Measurements from ENCODE around the gene ADAMTS16. TPM values are rescaled to one million over a fixed set of nuclear protein-coding genes. Genes with fewer than 3 reads are reported as not detected.

Gene ADAMTS16
- total and polyA plus RNA-seq, 9 of the 15 experiments (the other 6 are each of a cell fraction or from before 2014, with no cell fraction given), result not detected

DNA sequence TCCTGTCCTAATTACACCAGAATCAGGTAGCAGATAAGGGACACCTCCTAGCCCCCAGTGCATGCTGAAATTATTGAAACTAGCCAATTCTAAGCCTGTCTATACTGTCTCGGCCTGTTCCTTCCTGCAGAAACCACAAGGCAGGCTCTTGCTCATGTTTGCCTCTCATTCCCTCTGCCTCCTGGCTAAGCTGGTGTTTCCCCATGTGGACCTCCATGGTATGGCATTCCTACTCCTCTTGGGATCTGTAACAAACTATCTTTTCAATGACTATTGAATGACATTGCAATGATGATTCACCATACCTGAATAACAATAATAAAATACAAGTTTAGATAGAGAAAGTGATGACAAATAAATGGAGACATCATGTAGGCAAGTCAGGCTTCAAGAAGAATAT lies 35.6 kb upstream of the ADAMTS16 start (continued):
- TF ChIP-seq NEUROD1 (IDR thresholded peaks at IDR 0.05; ENCODE audit: borderline replicate concordance, low read depth, low read length, partially characterized antibody), result no peak
- TF ChIP-seq FOXM1 (IDR thresholded peaks at IDR 0.05; ENCODE audit: low read depth), result no peak
- no peak for TF ChIP-seq FOXM1 (CRISPR knock-in tag; IDR thresholded peaks at IDR 0.05; ENCODE audit: low read depth)
- TF ChIP-seq, protein P1, sequence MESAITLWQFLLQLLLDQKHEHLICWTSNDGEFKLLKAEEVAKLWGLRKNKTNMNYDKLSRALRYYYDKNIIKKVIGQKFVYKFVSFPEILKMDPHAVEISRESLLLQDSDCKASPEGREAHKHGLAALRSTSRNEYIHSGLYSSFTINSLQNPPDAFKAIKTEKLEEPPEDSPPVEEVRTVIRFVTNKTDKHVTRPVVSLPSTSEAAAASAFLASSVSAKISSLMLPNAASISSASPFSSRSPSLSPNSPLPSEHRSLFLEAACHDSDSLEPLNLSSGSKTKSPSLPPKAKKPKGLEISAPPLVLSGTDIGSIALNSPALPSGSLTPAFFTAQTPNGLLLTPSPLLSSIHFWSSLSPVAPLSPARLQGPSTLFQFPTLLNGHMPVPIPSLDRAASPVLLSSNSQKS (CRISPR knock-in tag; IDR thresholded peaks at IDR 0.05), result no peak

DNA sequence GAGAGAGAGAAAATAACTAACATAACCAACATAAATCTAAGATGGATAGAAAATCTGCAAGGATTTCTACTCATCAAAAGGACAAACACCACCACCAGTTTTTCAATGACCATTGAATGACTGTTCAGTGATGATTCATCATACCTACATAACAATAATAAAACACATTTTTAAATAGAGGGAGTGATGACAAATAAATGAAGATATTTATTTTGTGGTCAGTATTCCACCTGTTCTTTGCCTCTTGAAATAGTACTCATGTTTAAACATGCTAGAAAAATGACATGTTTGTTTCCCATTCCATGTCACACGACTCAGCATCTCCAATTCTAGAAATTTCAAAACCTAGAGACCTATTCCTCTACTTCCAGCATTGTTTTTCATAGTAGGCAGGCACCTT lies 34.6 kb upstream of the ADAMTS16 start:
- Histone ChIP-seq H3K9me1 (ENCODE audit: control insufficient read depth, insufficient read depth, low read length) (no peaks in the 10 kb centered on the region), H3K4me3 (no peak overlapping the region), H4K20me1 (replicated peaks; ENCODE audit: control insufficient read depth, insufficient read depth, low read length) (no peaks in the 10 kb centered on the region), H3K79me2 (ENCODE audit: control insufficient read depth, insufficient read depth, low read length) (no peaks in the 10 kb centered on the region), H2AFZ (ENCODE audit: low read depth, low read length) (no peak overlapping the region), H3K4me2 (ENCODE audit: insufficient read depth, low read length) (no peak overlapping the region), H3K27me3 (ENCODE audit: control insufficient read depth in 2 of 2, insufficient read depth in 2 of 2, low read length in 2 of 2) (no peaks in the 10 kb centered on the region), H3K9ac (ENCODE audit: insufficient read depth in 1 of 2, low read depth in 2 of 2, low read length in 2 of 2) (no peak overlapping the region), H3K4me1 (replicated peaks in 1 of 2; ENCODE audit: control insufficient read depth in 2 of 2, insufficient read depth in 2 of 2, low read length in 2 of 2) (no peaks in the 10 kb centered on the region), H3K27ac (ENCODE audit: extremely low read depth, low read depth, low read length) (no peak overlapping the region), H3K9me3 (replicated peaks; ENCODE audit: control insufficient read depth, insufficient read depth, low read depth, low read length) (no peaks in the 10 kb centered on the region), H3K36me3 (ENCODE audit: control insufficient read depth, insufficient read depth, low read length) (no peaks in the 10 kb centered on the region)
- no peak for DNase-seq (ENCODE audit: extremely low read depth in 1 of 4, low spot score in 3 of 4)
- 0% methylated on average over 1 of the region's 1 CpG for WGBS (ENCODE audit: insufficient coverage, low coverage, missing lambda C conversion rate)
- in situ Hi-C loops (cut with MboI) (no loop called here), intact Hi-C loops (cut with micrococcal nuclease) (no loop called here)
- ChIA-PET CTCF (ENCODE audit: low intra/inter-chr PET ratio) (no interaction called here), POLR2A (interaction anchor here (0.7 kb wide), 1 partner anchor 89 kb away, joined by 3 read pairs; no protein-coding TSS in a partner anchor)
- FAIRE-seq, result no peak
- no peak for ATAC-seq
- no TSS peak for BruUV-seq (replicated peaks)
- TF ChIP-seq GATA2 (CRISPR knock-in tag; IDR thresholded peaks at IDR 0.05), result no peak
- TF ChIP-seq MEF2D (tag; conservative IDR thresholded peaks at IDR 0.05; ENCODE audit: low read depth), result no peak
- no peak for TF ChIP-seq ZNF695 (CRISPR knock-in tag; IDR thresholded peaks at IDR 0.05)
- TF ChIP-seq, protein P2, sequence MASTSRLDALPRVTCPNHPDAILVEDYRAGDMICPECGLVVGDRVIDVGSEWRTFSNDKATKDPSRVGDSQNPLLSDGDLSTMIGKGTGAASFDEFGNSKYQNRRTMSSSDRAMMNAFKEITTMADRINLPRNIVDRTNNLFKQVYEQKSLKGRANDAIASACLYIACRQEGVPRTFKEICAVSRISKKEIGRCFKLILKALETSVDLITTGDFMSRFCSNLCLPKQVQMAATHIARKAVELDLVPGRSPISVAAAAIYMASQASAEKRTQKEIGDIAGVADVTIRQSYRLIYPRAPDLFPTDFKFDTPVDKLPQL (IDR thresholded peaks at IDR 0.05; ENCODE audit: extremely low read depth, insufficient read length), result no peak
- TF ChIP-seq STAT5B (CRISPR knock-in tag; IDR thresholded peaks at IDR 0.05), result no peak
- TF ChIP-seq SIRT6 (IDR thresholded peaks at IDR 0.05; ENCODE audit: low read depth, low read length), result no peak
- no peak for TF ChIP-seq SIN3B (IDR thresholded peaks at IDR 0.05; ENCODE audit: low read depth)
- TF ChIP-seq RFX1 (IDR thresholded peaks at IDR 0.05), result no peak
- TF ChIP-seq HNRNPH1 (optimal IDR thresholded peaks at IDR 0.05; ENCODE audit: low read depth, low read length), result no peak
- TF ChIP-seq CAMTA2 (CRISPR knock-in tag; conservative IDR thresholded peaks at IDR 0.05), result no peak
- TF ChIP-seq BRF1 (IDR thresholded peaks at IDR 0.05; ENCODE audit: borderline replicate concordance, extremely low read depth, insufficient read length), result no peak
- TF ChIP-seq SLC30A9 (CRISPR knock-in tag; IDR thresholded peaks at IDR 0.05), result no peak
- TF ChIP-seq, protein P3, sequence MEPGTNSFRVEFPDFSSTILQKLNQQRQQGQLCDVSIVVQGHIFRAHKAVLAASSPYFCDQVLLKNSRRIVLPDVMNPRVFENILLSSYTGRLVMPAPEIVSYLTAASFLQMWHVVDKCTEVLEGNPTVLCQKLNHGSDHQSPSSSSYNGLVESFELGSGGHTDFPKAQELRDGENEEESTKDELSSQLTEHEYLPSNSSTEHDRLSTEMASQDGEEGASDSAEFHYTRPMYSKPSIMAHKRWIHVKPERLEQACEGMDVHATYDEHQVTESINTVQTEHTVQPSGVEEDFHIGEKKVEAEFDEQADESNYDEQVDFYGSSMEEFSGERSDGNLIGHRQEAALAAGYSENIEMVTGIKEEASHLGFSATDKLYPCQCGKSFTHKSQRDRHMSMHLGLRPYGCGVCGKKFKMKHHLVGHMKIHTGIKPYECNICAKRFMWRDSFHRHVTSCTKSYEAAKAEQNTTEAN (CRISPR knock-in tag; IDR thresholded peaks at IDR 0.05), result no peak
